HepG2 (cell line): ENCODE measurements around the gene TOPBP1. TPM values are rescaled to one million over a fixed set of nuclear protein-coding genes. Genes with fewer than 3 reads are reported as not detected.

ENCODE experiments used
- ATAC-seq: fragments of 200-7000 bp; cut with Tn5 transposase; 3 replicates; pipeline ENCODE4 v1.9.1; 2020; ENCODE audit warnings: mild to moderate bottlenecking, moderate library complexity
- BruUV-seq: library from RNA; stranded (reverse); fragments of 400-500 nt; replicated peaks from 2 replicates; lab custom pipeline; 2021; lab: Mats Ljungman, UMichigan
- CTCF ChIA-PET: fragments of 300-600 bp; formaldehyde crosslinking; extraction: SDS; loops from one replicate; lab custom pipeline; 2021; ENCODE audit warnings: low total read pairs, inconsistent platforms, low intra/inter-chr PET ratio; lab: Yijun Ruan, JAX
- POLR2A ChIA-PET: fragments of 350-600 bp; sonication (Branson Sonifier 250); formaldehyde crosslinking; loops from one replicate; lab custom pipeline; 2020; ENCODE audit warnings: antibody characterized with exemption, inconsistent platforms; lab: Yijun Ruan, JAX
- DNase-seq: peaks from one replicate; pipeline ENCODE4 v3.0.0-alpha.2; 2015; ENCODE audit warnings: low spot score
- FAIRE-seq: peaks from 3 replicates; lab custom pipeline; 2011; peaks lifted over from hg19 to GRCh38; lab: Jason Lieb, UNC
- H2AFZ ChIP-seq: one replicate; pipeline ENCODE4 v1.6.1; 2011; ENCODE audit warnings: low read length, inconsistent platforms
- H3K27ac ChIP-seq: fragments of 300-600 bp; 3 replicates; pipeline ENCODE4 v1.8.0; 2011; ENCODE audit warnings: mixed run types, mild to moderate bottlenecking, mixed read lengths, low read length, inconsistent platforms; ENCODE audit not compliant: insufficient read depth; ENCODE audit errors: extremely low read length
- H3K27me3 ChIP-seq, 2 experiments: fragments of 200-600 bp in 1 of 2; 2 replicates in 1 of 2; 3 replicates in 1 of 2; pipeline versions ENCODE4 v1.6.0 to v1.8.0; 2011; ENCODE audit warnings: low read length in 2 of 2, mild to moderate bottlenecking in 2 of 2, moderate library complexity in 2 of 2, inconsistent platforms in 1 of 2; ENCODE audit not compliant: insufficient read depth in 2 of 2, control insufficient read depth in 1 of 2
- H3K36me3 ChIP-seq, 2 experiments: fragments of 200-600 bp in 1 of 2; replicated peaks in 1 of 2; 2 replicates in 1 of 2; 3 replicates in 1 of 2; pipeline versions ENCODE4 v1.5.1 to v1.8.0; 2011; ENCODE audit warnings: low read length in 2 of 2, inconsistent platforms in 1 of 2; ENCODE audit not compliant: insufficient read depth in 2 of 2, control insufficient read depth in 1 of 2
- H3K4me1 ChIP-seq: 2 replicates; pipeline ENCODE4 v1.5.1; 2012; ENCODE audit warnings: low read length, inconsistent platforms; ENCODE audit not compliant: insufficient read depth
- H3K4me2 ChIP-seq: 2 replicates; pipeline ENCODE4 v1.6.0; 2011; ENCODE audit warnings: low read depth, low read length, inconsistent platforms
- H3K4me3 ChIP-seq, 3 experiments: fragments of 200-600 bp in 1 of 3; sonication (generic), shearing (Covaris generic) in 1 of 3; replicated peaks in 1 of 3; 2 replicates each; pipeline ENCODE4 v1.5.1; 2011 to 2016; ENCODE audit warnings: low read length in 3 of 3, inconsistent platforms in 2 of 3, low read depth in 2 of 3, mild to moderate bottlenecking in 2 of 3, control low read depth in 1 of 3, mixed read lengths in 1 of 3; ENCODE audit not compliant: insufficient read depth in 1 of 3
- H3K79me2 ChIP-seq: one replicate; pipeline ENCODE4 v1.6.1; 2011; ENCODE audit warnings: low read length, inconsistent platforms; ENCODE audit not compliant: insufficient read depth
- H3K9ac ChIP-seq: 2 replicates; pipeline ENCODE4 v1.6.0; 2011; ENCODE audit warnings: mild to moderate bottlenecking, low read depth, low read length, inconsistent platforms; ENCODE audit not compliant: insufficient read depth
- H3K9me3 ChIP-seq: 2 replicates; pipeline ENCODE4 v1.5.1; 2012; ENCODE audit warnings: mild to moderate bottlenecking, low read length
- H4K20me1 ChIP-seq: 2 replicates; pipeline ENCODE4 v1.6.0; 2011; ENCODE audit warnings: inconsistent platforms, mild to moderate bottlenecking, low read length, moderate library complexity; ENCODE audit not compliant: insufficient read depth
- CREB3 ChIP-seq: sonication (generic); formaldehyde crosslinking; IDR thresholded peaks from 2 replicates; pipeline ENCODE4 v1.5.0; 2020; ENCODE audit warnings: missing genetic modification reagents
- CSRNP2 ChIP-seq: sonication (generic); formaldehyde crosslinking; conservative IDR thresholded peaks from 2 replicates; pipeline ENCODE4 v1.8.0; 2022; ENCODE audit warnings: low read depth, missing genetic modification reagents
- DNMT3B ChIP-seq: conservative IDR thresholded peaks from 2 replicates; pipeline ENCODE4 v1.6.1; 2016; ENCODE audit warnings: missing biosample characterization, control low read depth
- E2F5 ChIP-seq: sonication (generic); formaldehyde crosslinking; conservative IDR thresholded peaks from 2 replicates; pipeline ENCODE4 v1.4.0; 2020; ENCODE audit warnings: missing genetic modification reagents
- ELF3 ChIP-seq: IDR thresholded peaks from 2 replicates; pipeline ENCODE4 v1.6.1; 2016; ENCODE audit warnings: missing genetic modification reagents, missing compliant biosample characterization
- HOMEZ ChIP-seq: IDR thresholded peaks from 2 replicates; pipeline ENCODE4 v1.6.1; 2016; ENCODE audit warnings: low read depth
- ISL2 ChIP-seq: sonication (generic); formaldehyde crosslinking; IDR thresholded peaks from 2 replicates; pipeline ENCODE4 v1.5.0; 2020; ENCODE audit warnings: missing genetic modification reagents
- MAFG ChIP-seq: sonication (generic); formaldehyde crosslinking; IDR thresholded peaks from 2 replicates; pipeline ENCODE4 v1.5.1; 2020; ENCODE audit warnings: mild to moderate bottlenecking, missing genetic modification reagents
- POLR2AphosphoS2 ChIP-seq: IDR thresholded peaks from 2 replicates; pipeline ENCODE4 v1.6.1; 2011; ENCODE audit warnings: low read depth, low read length, improper control_type of control experiment
- U2AF2 ChIP-seq: fragments of 200-400 bp; formaldehyde crosslinking; IDR thresholded peaks from 2 replicates; pipeline ENCODE4 v1.6.1; 2017; ENCODE audit warnings: low read depth, mild to moderate bottlenecking, low read length
- XBP1 ChIP-seq: sonication (generic); formaldehyde crosslinking; IDR thresholded peaks from 2 replicates; pipeline ENCODE4 v1.5.0; 2020; ENCODE audit warnings: missing genetic modification reagents
- ZMYM2 ChIP-seq: sonication (generic); formaldehyde crosslinking; IDR thresholded peaks from 2 replicates; pipeline ENCODE4 v1.8.0; 2022; ENCODE audit warnings: mild to moderate bottlenecking, missing genetic modification reagents
- ZNF10 ChIP-seq: sonication (generic); formaldehyde crosslinking; IDR thresholded peaks from 2 replicates; pipeline ENCODE4 v1.4.0; 2020; ENCODE audit warnings: mild to moderate bottlenecking, low read depth, missing genetic modification reagents, borderline replicate concordance
- ZNF383 ChIP-seq: sonication (generic); formaldehyde crosslinking; IDR thresholded peaks from 2 replicates; pipeline ENCODE4 v1.4.0; 2020; ENCODE audit warnings: missing genetic modification reagents, mild to moderate bottlenecking, borderline replicate concordance
- ZNF484 ChIP-seq: sonication (generic); formaldehyde crosslinking; IDR thresholded peaks from 2 replicates; pipeline ENCODE4 v1.5.1; 2020; ENCODE audit warnings: mild to moderate bottlenecking, low read depth, missing genetic modification reagents, borderline replicate concordance
- WGBS: methylation state at CpG from one replicate; pipeline ENCODE4 v1.1.6; 2017; ENCODE audit warnings: low lambda C conversion rate; 5-methylcytosine and 5-hydroxymethylcytosine counted together
- in situ Hi-C: cut with HindIII; loops from 2 replicates; pipeline ENCODE4 v1.10.0; 2017; ENCODE audit warnings: low pct_unique_long_range_greater_than_20kb; ENCODE audit not compliant: extremely low pct_ligation_motif_present
- intact Hi-C: fragments of 100-400 bp; cut with micrococcal nuclease; formaldehyde crosslinking; loops from one replicate; pipeline ENCODE4 v1.10.0; 2022; ENCODE audit not compliant: unreplicated experiment
- polyA plus RNA-seq, 8 experiments: library from polyadenylated mRNA; depleted of rRNA in 3 of 8; stranded (reverse) in 7 of 8; unstranded in 1 of 8; fragments of >200 nt; fragmentation: Illumina TruSeq in 4 of 8; extraction: Trizol in 4 of 8; gene quantifications; 2 replicates each; pipeline versions ENCODE4 v1.2.1 to v1.2.3, GENCODE V29; 2011 to 2016; ENCODE audit warnings: low read depth in 4 of 8, missing spikeins in 1 of 8, mixed read lengths in 1 of 8; ENCODE audit not compliant: insufficient read depth in 1 of 8
- total RNA-seq, 5 experiments: library from RNA; depleted of rRNA; stranded (reverse); fragments of >200 nt; fragmentation: Illumina TruSeq; extraction: Trizol; gene quantifications; 2 replicates each; pipeline ENCODE4 v1.2.3, GENCODE V29; 2016; ENCODE audit warnings: low read depth in 1 of 5

The TOPBP1 gene
- total and polyA plus RNA-seq, 2 of the 13 experiments (the other 11 are each of a cell fraction or from before 2014, with no cell fraction given): 24.3 to 42.9 TPM

- intact Hi-C loops: no loop called here
- ChIA-PET POLR2A (no interaction called here), CTCF (no interaction called here)
- H2AFZ ChIP-seq: no peak overlapping the region
- in situ Hi-C loops: no loop called here
- H3K4me2 ChIP-seq: no peak overlapping the region
- no peak overlapping the region for H3K9ac ChIP-seq
- FAIRE-seq: no peak
- BruUV-seq: no TSS peak
- no peaks in the 10 kb centered on the region for H3K9me3 ChIP-seq
- H3K79me2 ChIP-seq: no peaks in the 10 kb centered on the region
- H3K4me3 ChIP-seq: no peak overlapping the region
- peaks cover 15 to 56% of the 10 kb centered on the region in 2 experiments for H3K36me3 ChIP-seq
- no peak for ATAC-seq
- TF ChIP-seq HOMEZ (CRISPR knock-in tag) (no peak), ZNF484 (CRISPR knock-in tag) (no peak), POLR2AphosphoS2 (no peak), ZNF10 (no peak), CREB3 (CRISPR knock-in tag) (no peak), U2AF2 (no peak), DNMT3B (CRISPR knock-in tag) (no peak), ZMYM2 (CRISPR knock-in tag) (no peak), E2F5 (CRISPR knock-in tag) (no peak), XBP1 (CRISPR knock-in tag) (no peak), ISL2 (CRISPR knock-in tag) (no peak), ZNF383 (CRISPR knock-in tag) (no peak), MAFG (CRISPR knock-in tag) (no peak), CSRNP2 (no peak), ELF3 (CRISPR knock-in tag) (no peak)
- TF ChIP-seq, all 625 proteins: peak for 0
- H3K4me1 ChIP-seq: peaks cover 13% of the 10 kb centered on the region
- no peaks in the 10 kb centered on the region for H4K20me1 ChIP-seq
- H3K27me3 ChIP-seq: no peaks in the 10 kb centered on the region
- DNase-seq: no peak
- no peak overlapping the region for H3K27ac ChIP-seq
- WGBS: 98% methylated on average over 2 of the region's 2 CpGs
Measured at GRCh38 chr3:133629146-133629545, 32.6 kb downstream of the TOPBP1 start.
